ENCODE results near the gene MFSD8.

DNA sequence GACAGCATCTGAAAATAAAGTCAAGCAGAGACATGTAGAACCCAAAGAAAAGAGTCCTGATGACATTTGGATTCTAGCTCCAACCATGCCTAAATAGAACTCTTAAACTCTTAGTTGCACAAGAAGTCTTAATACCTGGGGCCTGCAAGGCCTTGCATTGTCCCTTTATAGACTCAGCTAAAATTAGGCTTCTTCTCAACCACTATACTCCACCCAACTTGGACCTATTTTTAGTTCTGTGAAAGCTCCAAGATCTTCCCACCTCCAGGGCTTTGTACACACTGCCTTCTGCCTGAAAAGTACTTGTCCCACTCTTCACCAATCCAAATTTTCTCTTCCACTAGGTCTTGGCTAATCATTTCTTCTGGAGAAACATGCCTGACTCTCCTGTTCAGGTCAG lies 47.8 kb downstream of the MFSD8 start:
- no peak for TF ChIP-seq CTCF (IDR thresholded peaks at IDR 0.05)
- TF ChIP-seq POLR2A (IDR thresholded peaks at IDR 0.05) = no peak

All from testis (tissue), 2 donors.